SK-N-MC (cell line): ENCODE results near the gene ZBTB20.

Source experiments
- EZH2 ChIP-seq: fragments of 200-600 bp; sonication (generic); IDR thresholded peaks from one replicate; pipeline ENCODE4 v1.6.1; 2017; ENCODE audit warnings: antibody characterized with exemption
- POLR2AphosphoS5 ChIP-seq: IDR thresholded peaks from 2 replicates; pipeline ENCODE4 v1.6.1; 2012; ENCODE audit warnings: mild to moderate bottlenecking, low read depth, low read length, borderline replicate concordance

GRCh38 chr3:114722530-114722929 is 424.6 kb downstream of the ZBTB20 start:
- TF ChIP-seq EZH2: no peak
- no peak for TF ChIP-seq POLR2AphosphoS5
